Ammon's horn (tissue), 1 donor: Measurements from ENCODE around the gene SUMO3.

Experiments
- DNase-seq: peaks from one replicate; pipeline ENCODE4 v3.0.0-alpha.2; 2016; ENCODE audit warnings: low spot score

SUMO3 gene

GRCh38 chr21:44828362-44829056 lies 10.6 kb upstream of the SUMO3 start:
- DNase-seq: no peak

- no peak for DNase-seq
These were observed 5.4 kb upstream of the SUMO3 start for GRCh38 chr21:44823179-44823660.

DNA sequence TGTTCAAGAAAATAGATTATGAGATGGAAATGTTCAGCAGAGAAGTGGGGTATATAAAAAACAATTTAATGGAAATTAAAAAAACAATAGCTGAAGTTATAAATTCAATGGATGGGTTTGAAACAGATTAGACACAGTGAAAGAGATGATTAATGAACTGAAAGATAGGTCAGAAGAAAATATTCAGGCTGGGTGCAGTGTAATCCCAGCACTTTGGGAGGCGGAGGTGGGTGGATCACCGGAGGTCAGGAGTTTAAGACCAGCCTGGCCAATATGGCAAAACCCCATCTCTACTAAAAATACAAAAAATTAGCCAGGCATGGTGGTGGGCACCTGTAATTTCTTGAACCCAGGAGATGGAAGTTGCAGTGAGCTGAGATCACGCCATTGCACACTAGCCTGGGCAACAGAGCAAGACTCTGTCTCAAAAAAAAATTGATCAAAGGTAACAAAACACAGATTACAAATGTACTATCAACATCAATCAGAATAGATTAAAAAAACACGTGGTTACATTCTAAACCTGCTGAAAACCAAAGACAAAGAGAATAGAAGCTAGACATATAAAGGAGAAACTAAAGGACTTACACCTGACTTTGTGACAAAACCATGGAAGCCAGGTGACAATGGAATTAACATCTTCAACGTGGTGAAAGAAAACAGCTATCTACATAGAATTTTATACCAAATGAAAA lies 4.8 kb upstream of the SUMO3 start:
- DNase-seq: no peak

GRCh38 chr21:44820851-44821250 lies 3.0 kb upstream of the SUMO3 start:
- no peak for DNase-seq

GRCh38 chr21:44819283-44820243 lies 1.7 kb upstream of the SUMO3 start:
- DNase-seq: no peak

- DNase-seq: no peak
These were observed 764 bp upstream of the SUMO3 start for GRCh38 chr21:44818640-44819011.

DNA sequence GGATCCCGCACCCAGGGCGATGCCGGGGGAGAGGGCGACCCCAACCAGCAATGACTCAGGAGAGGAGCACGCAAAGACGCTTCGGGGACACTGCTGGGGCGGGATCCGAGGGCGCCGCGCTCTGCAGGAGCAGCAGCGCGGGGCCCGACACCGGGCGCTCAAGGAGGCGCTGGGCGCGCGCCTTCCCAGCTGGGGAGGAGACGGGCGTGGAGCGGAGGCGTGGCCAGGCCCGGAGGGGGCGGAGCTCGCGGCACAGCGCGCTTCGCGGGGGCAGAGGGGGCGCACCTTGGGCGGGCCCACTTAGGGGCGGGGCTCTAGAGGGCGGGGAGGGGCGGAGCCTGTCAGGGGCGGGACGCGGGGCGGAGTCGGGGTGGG lies 369 bp downstream of the SUMO3 start:
- DNase-seq: peak; percentile 95

DNA sequence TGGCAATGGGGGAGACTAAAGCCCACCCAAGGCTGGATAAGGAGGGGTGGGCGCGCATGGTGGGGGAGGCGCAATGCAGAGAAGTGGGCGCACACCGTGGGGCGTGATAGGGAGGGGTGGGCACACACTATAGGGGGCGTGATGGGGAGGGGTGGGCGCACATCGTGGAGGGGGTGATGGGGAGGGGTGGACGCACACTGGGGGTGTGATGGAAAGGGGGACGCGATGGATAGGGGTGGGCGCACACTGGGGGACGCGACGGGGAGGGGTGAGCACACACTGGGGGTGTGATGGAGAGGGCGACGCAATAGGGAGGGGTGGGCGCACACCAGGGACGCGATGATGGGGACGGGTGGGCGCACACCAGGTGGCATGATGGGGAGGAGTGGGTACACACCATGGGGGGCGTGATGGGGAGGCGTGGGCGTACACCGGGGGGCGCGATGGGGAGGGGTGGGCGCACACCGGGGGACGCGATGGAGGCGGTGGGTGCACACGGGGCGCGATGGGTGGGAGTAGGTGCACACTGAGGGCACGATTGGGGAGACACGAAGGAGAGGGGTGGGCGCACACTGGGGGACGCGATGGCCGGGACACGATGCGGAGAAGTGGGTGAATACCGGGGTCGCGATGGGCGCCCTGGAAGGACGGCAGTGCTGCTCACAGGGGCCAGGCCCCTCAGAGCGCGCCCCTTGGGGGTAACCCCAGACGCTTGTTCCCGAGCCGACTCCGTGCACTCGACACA lies 929 bp downstream of the SUMO3 start:
- peak; percentile 33 for DNase-seq

DNA sequence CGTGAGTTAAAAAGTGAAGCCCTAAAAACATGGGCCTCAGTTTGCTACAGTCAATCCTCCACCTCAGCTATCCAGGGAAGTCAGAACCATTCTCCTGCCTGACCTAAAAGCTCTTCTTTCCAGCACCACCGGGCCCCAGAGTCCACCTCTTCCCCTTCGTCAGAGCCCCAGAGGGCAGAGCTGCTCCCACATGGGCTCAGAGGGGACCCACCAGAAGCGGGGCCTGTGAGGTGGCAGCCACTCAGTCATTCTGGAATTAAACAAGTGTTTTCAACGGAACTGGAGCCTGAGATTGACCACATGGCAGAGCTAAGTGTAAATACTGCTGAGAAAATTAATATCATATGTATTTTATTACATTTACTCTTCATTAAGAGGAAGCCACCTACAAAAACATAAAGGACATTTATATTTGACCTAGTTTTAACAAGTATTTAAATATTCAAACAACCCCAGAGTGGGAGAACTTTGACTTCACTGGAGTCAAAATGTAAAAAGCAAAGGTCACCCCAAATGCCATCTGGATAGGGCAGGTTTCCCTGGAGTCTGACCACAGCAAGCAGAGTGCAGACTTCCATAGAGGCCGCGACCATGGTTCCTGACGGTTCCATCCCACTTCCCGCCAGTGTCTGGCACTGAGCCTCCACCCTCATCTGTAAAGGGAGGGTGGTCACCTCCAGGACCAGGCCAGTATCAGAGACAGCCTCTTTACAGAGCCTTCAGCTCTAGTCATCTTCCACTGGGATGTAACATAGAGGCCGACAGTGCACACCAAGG lies 1.8 kb downstream of the SUMO3 start:
- no peak for DNase-seq

DNA sequence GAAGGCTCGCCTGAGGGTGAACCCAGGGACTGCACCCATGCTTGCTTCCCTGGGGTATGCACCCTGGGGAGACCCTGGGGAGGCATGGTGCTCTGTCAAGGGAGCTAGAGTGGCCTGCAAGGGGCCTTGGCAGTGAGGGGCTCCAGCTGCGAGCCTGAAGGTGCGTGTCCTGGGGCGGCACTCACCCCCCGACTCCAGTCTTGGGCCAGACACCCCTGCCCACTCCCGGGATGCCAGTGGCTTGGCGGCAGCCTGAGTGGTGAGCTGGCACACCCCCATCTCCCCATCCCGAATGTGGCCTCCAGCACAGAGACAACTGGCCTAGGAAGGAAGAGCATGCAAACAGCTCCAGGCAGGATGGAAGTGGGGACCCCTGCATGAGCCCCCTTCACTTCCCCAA lies 2.6 kb downstream of the SUMO3 start:
- no peak for DNase-seq

DNA sequence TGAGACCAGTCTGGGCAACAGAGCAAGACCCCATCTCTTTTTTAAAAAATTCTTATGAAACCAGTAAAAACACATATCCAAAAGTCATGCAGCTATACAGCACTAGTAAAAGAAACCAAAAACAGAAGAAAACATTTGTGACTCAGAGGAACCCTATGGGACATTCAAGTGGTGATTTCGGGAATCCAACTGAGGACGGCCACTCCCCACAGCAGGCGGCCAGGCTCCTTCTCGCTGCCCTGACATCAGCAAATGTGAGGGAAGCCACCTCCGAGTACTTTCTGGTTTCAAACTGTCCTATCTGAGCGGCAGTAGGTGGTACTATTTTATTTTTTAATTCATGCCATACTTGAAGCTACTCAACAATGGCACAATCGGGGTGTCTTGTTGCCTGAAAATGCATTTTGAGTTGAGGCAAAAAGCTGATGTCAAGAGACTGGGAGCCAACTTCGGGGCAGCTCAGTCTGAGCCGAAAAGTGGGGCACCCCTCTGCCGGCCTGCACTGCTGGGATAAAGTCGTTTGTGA lies 3.3 kb downstream of the SUMO3 start:
- no peak for DNase-seq

GRCh38 chr21:44813727-44814126 lies 4.1 kb downstream of the SUMO3 start:
- DNase-seq: no peak

DNA sequence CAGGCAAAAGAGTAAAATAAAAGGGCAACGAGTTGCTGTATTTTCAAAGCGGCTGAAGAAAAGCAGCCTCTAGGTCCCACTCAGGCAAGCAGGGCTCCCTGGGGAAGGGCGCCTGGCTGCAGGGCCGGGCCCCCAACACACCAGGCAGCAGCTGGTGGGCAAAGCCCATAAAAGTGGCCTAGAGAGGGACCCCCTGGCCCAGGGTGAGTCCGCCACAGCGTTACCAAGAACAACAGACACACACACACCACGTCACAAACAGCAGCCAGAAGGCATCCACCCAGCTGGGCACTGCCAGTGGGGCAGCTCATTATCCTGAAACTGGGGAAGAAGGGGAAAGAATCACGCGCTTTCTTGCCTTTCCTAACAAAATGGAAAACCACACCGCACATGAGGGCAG lies 4.7 kb downstream of the SUMO3 start:
- DNase-seq: no peak

DNA sequence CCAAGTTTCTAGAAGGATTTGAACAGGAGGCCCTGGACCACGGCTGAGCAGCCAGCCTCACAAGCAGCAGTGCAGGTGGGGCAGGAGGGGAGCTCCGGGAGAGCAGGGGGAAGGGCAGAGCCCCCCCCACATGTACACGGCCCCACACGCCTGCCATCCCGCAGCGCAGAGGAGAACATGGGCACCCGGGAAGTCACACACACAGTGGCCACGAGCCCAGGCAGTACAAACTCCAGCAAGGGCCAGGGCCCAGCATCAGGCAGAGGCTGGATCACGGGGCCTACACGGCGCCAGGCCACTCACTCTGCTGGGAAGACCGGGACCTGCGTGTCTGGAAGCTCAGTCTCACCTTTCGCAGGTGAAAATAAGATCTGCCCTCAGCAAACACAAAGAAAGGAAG lies 5.2 kb downstream of the SUMO3 start:
- DNase-seq: no peak

GRCh38 chr21:44810779-44811178 lies 7.1 kb downstream of the SUMO3 start:
- DNase-seq: no peak

- no peak for DNase-seq
These were observed 12.0 kb downstream of the SUMO3 start for GRCh38 chr21:44805859-44806258.

DNA sequence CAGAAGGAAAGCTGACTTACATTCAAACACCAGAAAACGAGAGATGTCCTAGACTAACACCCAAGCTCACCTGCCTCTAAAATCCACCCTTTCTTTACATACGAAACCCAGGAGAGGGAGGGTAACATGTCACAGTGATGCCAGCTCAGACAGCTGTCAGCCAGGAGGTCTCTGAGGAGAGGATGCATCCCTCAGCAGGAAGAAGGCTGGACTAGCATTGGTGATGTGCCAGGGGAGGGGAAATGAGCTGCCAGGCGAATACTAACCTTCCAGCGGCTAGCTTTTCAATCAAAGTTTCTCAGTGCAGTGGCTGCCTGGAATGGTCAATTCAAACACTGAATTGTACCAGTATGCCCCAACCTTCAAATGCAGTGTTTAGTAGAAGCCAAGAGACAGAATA lies 12.6 kb downstream of the SUMO3 start:
- DNase-seq: no peak

DNA sequence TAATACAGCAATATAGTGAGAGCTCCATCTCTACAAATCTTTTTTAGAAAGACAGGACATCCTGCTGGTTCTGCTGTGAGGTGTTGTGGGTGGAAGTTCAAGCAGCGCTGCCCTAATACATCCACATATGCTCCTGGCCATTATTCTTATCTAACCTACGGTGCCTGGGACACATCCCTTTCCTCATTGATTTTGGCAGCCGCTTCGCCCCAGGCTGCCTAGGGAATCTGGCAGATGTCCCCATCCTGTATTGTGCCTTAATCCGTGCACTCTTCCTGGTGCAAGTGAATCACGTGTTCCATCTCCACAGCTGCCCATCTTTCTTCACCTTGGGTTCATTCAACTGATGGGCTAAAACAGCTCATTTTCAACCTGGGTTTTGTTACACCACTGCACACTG lies 13.1 kb downstream of the SUMO3 start:
- DNase-seq: no peak

GRCh38 chr21:44803651-44804050 lies 14.2 kb downstream of the SUMO3 start:
- DNase-seq: no peak

- no peak for DNase-seq
These were observed 15.3 kb downstream of the SUMO3 start for GRCh38 chr21:44802396-44803153.
